Parathyroid adenoma (tissue), 2 donors: ENCODE measurements around the gene OR3A1.
"Not testable (repeated sequence)": the region's sequence is repeated elsewhere in the genome, so short reads cannot be mapped to it uniquely, and the experiment has no call there.

Experiments used
- H2AFZ ChIP-seq: fragments of 300-600 bp; sonication (generic); one replicate; pipeline ENCODE4 v1.7.0; 2017; ENCODE audit warnings: antibody characterized with exemption, mild to moderate bottlenecking
- H3K27ac ChIP-seq: fragments of 300-600 bp; sonication (generic); one replicate; pipeline ENCODE4 v1.7.0; 2017
- H3K27me3 ChIP-seq: fragments of 300-600 bp; sonication (generic); one replicate; pipeline ENCODE4 v1.7.0; 2017; ENCODE audit warnings: low read length; ENCODE audit not compliant: control insufficient read depth, insufficient read depth
- H3K36me3 ChIP-seq: fragments of 300-600 bp; sonication (generic); one replicate; pipeline ENCODE4 v1.7.0; 2017; ENCODE audit warnings: low read length; ENCODE audit not compliant: control insufficient read depth, insufficient read depth
- H3K4me1 ChIP-seq: fragments of 300-600 bp; sonication (generic); one replicate; pipeline ENCODE4 v1.7.0; 2017; ENCODE audit warnings: control low read depth
- H3K4me2 ChIP-seq: fragments of 300-600 bp; sonication (generic); one replicate; pipeline ENCODE4 v1.7.0; 2017; ENCODE audit warnings: low read length
- H3K4me3 ChIP-seq: fragments of 300-600 bp; sonication (generic); one replicate; pipeline ENCODE4 v1.7.0; 2017; ENCODE audit warnings: low read depth, low read length
- H3K79me2 ChIP-seq: fragments of 300-600 bp; sonication (generic); one replicate; pipeline ENCODE4 v1.7.0; 2017; ENCODE audit warnings: control low read depth
- H3K9ac ChIP-seq: fragments of 300-600 bp; sonication (generic); one replicate; pipeline ENCODE4 v1.7.0; 2017; ENCODE audit warnings: mild to moderate bottlenecking
- H3K9me3 ChIP-seq: fragments of 300-600 bp; sonication (generic); one replicate; pipeline ENCODE4 v1.7.0; 2017; ENCODE audit warnings: low read length; ENCODE audit not compliant: control insufficient read depth
- TF ChIP-seq, protein P1 (sequence below): fragments of 300-600 bp; sonication (generic); IDR thresholded peaks from one replicate; pipeline ENCODE4 v1.7.0; 2017; ENCODE audit warnings: antibody characterized with exemption, mild to moderate bottlenecking
- donor health status: primary hyperparathyroidism.

OR3A1 gene, protein sequence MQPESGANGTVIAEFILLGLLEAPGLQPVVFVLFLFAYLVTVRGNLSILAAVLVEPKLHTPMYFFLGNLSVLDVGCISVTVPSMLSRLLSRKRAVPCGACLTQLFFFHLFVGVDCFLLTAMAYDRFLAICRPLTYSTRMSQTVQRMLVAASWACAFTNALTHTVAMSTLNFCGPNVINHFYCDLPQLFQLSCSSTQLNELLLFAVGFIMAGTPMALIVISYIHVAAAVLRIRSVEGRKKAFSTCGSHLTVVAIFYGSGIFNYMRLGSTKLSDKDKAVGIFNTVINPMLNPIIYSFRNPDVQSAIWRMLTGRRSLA

DNA sequence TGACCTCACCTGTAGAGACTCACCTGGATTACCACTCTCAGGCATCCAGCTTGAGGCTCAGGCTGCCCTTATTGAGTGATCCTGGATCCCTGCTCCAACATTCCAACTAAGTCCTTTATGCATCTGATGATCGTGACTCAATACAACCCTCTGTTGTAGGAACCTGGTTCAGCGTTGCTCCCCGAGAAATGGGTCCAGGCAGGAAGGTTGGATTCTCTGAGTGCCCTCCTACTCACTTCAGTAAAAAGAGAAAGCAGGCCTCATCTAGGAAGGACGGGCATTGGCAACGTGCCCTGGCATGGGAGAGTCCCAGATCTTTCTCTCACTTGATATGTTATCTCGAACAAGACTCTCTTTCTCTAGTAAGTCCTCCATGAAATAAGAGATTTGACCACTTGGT, at the start of gene OR3A1:
Gene OR3A1 (minus strand): TSS at position 101 of the 400 bp plus-strand sequence. CDS start 5,778 bp downstream, outside the sequence.
- Histone ChIP-seq H3K4me1 (no peaks in the 10 kb centered on the region), H3K9ac (no peak within 1 kb of the TSS), H2AFZ (no peak within 1 kb of the TSS), H3K4me2 (no peak within 1 kb of the TSS), H3K36me3 (no peaks in the 10 kb centered on the region), H3K79me2 (no peaks in the 10 kb centered on the region), H3K9me3 (no peaks in the 10 kb centered on the region), H3K4me3 (no peak within 1 kb of the TSS), H3K27ac (no peak within 1 kb of the TSS), H3K27me3 (no peaks in the 10 kb centered on the region)
- TF ChIP-seq, protein P1, sequence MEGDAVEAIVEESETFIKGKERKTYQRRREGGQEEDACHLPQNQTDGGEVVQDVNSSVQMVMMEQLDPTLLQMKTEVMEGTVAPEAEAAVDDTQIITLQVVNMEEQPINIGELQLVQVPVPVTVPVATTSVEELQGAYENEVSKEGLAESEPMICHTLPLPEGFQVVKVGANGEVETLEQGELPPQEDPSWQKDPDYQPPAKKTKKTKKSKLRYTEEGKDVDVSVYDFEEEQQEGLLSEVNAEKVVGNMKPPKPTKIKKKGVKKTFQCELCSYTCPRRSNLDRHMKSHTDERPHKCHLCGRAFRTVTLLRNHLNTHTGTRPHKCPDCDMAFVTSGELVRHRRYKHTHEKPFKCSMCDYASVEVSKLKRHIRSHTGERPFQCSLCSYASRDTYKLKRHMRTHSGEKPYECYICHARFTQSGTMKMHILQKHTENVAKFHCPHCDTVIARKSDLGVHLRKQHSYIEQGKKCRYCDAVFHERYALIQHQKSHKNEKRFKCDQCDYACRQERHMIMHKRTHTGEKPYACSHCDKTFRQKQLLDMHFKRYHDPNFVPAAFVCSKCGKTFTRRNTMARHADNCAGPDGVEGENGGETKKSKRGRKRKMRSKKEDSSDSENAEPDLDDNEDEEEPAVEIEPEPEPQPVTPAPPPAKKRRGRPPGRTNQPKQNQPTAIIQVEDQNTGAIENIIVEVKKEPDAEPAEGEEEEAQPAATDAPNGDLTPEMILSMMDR: no peak

DNA sequence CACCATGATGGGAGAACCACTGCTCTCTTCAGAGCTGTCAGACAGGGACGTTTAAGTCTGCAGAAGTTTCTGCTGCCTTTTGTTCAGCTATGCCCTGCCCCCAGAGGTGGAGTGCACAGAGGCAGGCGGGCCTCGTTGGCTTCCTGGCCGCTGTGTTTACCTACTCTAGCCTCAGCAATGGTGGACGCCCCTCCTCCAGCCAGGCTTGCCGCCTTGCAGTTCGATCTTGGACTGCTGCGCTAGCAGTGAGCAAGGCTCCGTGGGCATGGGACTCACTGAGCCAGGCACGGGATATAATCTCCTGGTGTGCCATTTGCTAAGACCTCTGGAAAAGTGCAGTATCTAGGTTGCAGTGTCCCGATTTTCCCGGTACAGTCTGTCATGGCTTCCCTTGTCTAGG, 44.6 kb upstream of the OR3A1 start:
- H3K4me3 ChIP-seq, H3K9me3 ChIP-seq, H2AFZ ChIP-seq, H3K79me2 ChIP-seq, H3K27ac ChIP-seq, H3K4me1 ChIP-seq, H3K4me2 ChIP-seq, H3K27me3 ChIP-seq, H3K36me3 ChIP-seq, H3K9ac ChIP-seq: not testable (repeated sequence)

DNA sequence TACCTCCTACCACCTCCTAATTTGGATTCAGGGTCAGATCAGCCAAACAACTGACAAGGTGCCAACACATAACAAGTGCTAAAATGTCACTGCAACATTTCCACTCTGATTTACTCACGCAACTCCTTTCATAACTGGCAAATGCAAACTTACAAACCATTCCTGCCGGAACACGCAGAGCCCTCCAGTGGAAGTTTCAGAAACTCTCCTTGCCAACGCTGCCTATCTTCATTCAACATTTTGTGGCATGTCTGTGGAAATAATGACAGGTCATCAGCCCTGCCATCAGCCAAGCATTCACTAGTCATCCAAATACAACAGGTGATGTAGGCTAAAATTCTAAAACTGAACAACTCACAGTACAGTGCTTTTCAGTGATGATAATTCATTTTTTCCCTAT, 37.7 kb upstream of the OR3A1 start:
- Histone ChIP-seq H3K4me3 (no peak overlapping the region), H3K4me2 (no peak overlapping the region), H3K27ac (no peak overlapping the region), H3K79me2 (no peaks in the 10 kb centered on the region), H3K27me3 (no peaks in the 10 kb centered on the region), H3K9ac (no peak overlapping the region), H3K4me1 (no peaks in the 10 kb centered on the region), H3K36me3 (no peaks in the 10 kb centered on the region), H2AFZ (no peak overlapping the region), H3K9me3 (no peaks in the 10 kb centered on the region)
- TF ChIP-seq, protein P1: no peak

DNA sequence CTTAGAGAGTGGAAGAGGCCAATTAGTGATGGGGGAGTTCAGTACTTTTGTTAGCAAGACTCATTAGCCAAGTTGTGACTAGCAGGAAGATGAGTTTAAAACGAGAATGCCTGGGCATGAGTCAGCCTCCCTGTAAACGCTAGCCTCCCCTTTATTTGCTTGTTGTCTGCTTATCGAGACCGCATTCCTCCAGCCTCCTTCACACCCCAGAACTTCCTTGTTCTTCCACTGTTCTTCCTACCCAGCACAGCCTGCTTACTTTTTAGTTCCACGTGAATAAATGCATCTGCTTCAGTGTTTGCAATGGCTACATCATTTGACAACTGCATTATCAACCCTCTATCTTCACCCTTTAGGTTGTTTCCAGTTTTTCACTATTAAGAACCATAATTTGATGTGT, 20.2 kb upstream of the OR3A1 start:
- H3K36me3 ChIP-seq: no peaks in the 10 kb centered on the region
- H3K9me3 ChIP-seq: no peaks in the 10 kb centered on the region
- no peaks in the 10 kb centered on the region for H3K79me2 ChIP-seq
- H3K27ac ChIP-seq: no peak overlapping the region
- H3K4me2 ChIP-seq: no peak overlapping the region
- no peaks in the 10 kb centered on the region for H3K4me1 ChIP-seq
- H3K4me3 ChIP-seq: no peak overlapping the region
- no peak overlapping the region for H3K9ac ChIP-seq
- no peak overlapping the region for H2AFZ ChIP-seq
- TF ChIP-seq, protein P1: no peak
- H3K27me3 ChIP-seq: no peaks in the 10 kb centered on the region

DNA sequence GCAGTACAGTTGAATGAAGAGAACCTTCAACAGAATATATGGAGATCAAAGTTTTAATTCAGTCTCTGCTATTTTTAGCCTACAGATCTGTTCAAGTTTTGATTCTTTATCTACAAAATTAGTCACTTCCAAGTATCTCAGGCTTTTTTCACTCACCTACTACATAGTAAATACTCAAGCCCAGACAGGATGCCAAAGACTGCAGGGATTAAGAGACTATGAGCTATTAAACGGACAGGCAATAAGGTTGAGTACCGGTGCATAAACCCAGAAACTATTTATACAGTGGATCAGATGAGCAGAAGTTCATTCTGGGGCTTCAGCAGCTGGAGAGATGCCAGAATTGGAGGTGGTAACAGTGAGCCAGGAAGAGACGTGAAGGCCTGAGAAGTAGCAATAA, 18.7 kb upstream of the OR3A1 start:
- H3K79me2 ChIP-seq: no peaks in the 10 kb centered on the region
- no peak overlapping the region for H3K9ac ChIP-seq
- no peaks in the 10 kb centered on the region for H3K9me3 ChIP-seq
- no peaks in the 10 kb centered on the region for H3K4me1 ChIP-seq
- no peaks in the 10 kb centered on the region for H3K27me3 ChIP-seq
- TF ChIP-seq, protein P1: no peak
- H2AFZ ChIP-seq: no peak overlapping the region
- no peak overlapping the region for H3K27ac ChIP-seq
- no peaks in the 10 kb centered on the region for H3K36me3 ChIP-seq
- H3K4me3 ChIP-seq: no peak overlapping the region
- H3K4me2 ChIP-seq: no peak overlapping the region
